K562 (cell line): ENCODE results near the gene OPRL1.
"Not testable (repeated sequence)": the region's sequence is repeated elsewhere in the genome, so short reads cannot be mapped to it uniquely, and the experiment has no call there.

ENCODE experiments used
- ARID2 ChIP-seq: fragments of 450-650 bp; IDR thresholded peaks from 2 replicates; pipeline ENCODE4 v1.6.1; 2017; ENCODE audit warnings: antibody characterized with exemption, mild to moderate bottlenecking
- EGR1 ChIP-seq: fragments of 450-650 bp; conservative IDR thresholded peaks from 2 replicates; pipeline ENCODE4 v1.6.1; 2017; ENCODE audit warnings: mild to moderate bottlenecking
- JUNB ChIP-seq: fragments of 450-650 bp; formaldehyde crosslinking; conservative IDR thresholded peaks from 2 replicates; pipeline ENCODE4 v1.4.0; 2020; ENCODE audit warnings: mild to moderate bottlenecking
- POLR2AphosphoS5 ChIP-seq: IDR thresholded peaks from 2 replicates; pipeline ENCODE4 v1.6.1; 2011; ENCODE audit warnings: mild to moderate bottlenecking, low read depth, low read length, moderate library complexity; ENCODE audit not compliant: control insufficient read depth, insufficient read depth
- TEAD4 ChIP-seq, 2 experiments: sonication (generic) in 1 of 2; formaldehyde crosslinking in 1 of 2; IDR thresholded peaks; 2 replicates each; pipeline versions ENCODE4 v1.6.1 to v1.8.0; 2012 to 2022; ENCODE audit warnings: borderline replicate concordance in 1 of 2, inconsistent platforms in 1 of 2, low read length in 1 of 2, mild to moderate bottlenecking in 1 of 2, missing genetic modification reagents in 1 of 2
- ZFX ChIP-seq: sonication (generic); formaldehyde crosslinking; IDR thresholded peaks from 2 replicates; pipeline ENCODE4 v1.8.0; 2022; ENCODE audit warnings: mild to moderate bottlenecking, missing genetic modification reagents, moderate library complexity
- ZNF23 ChIP-seq: fragments of 250-450 bp; sonication (Bioruptor Pico); IDR thresholded peaks from 2 replicates; pipeline ENCODE4 v1.4.0; 2020; ENCODE audit warnings: mild to moderate bottlenecking
- ZNF282 ChIP-seq: sonication (generic); formaldehyde crosslinking; IDR thresholded peaks from 2 replicates; pipeline ENCODE4 v1.8.1; 2023; ENCODE audit warnings: missing genetic modification reagents
- TF ChIP-seq, protein P1 (sequence below), 3 experiments: IDR thresholded peaks in 2 of 3; conservative IDR thresholded peaks in 1 of 3; 2 replicates each; pipeline ENCODE4 v1.5.1; 2011 to 2012; ENCODE audit warnings: low read length in 3 of 3, mild to moderate bottlenecking in 3 of 3, control low read depth in 2 of 3, improper control_type of control experiment in 1 of 3, inconsistent platforms in 1 of 3, low read depth in 1 of 3, mixed read lengths in 1 of 3, moderate library complexity in 1 of 3; ENCODE audit not compliant: insufficient read depth in 2 of 3
- TF ChIP-seq, protein P2 (sequence below): sonication (generic); formaldehyde crosslinking; IDR thresholded peaks from 2 replicates; pipeline ENCODE4 v1.5.0; 2020; ENCODE audit warnings: missing genetic modification reagents
- TF ChIP-seq, protein P3 (sequence below): fragments of 450-650 bp; IDR thresholded peaks from 2 replicates; pipeline ENCODE4 v1.6.1; 2016; ENCODE audit warnings: borderline replicate concordance
- TF ChIP-seq, protein P4 (sequence below): sonication (generic); IDR thresholded peaks from 2 replicates; pipeline ENCODE4 v1.6.1; 2016

DNA sequence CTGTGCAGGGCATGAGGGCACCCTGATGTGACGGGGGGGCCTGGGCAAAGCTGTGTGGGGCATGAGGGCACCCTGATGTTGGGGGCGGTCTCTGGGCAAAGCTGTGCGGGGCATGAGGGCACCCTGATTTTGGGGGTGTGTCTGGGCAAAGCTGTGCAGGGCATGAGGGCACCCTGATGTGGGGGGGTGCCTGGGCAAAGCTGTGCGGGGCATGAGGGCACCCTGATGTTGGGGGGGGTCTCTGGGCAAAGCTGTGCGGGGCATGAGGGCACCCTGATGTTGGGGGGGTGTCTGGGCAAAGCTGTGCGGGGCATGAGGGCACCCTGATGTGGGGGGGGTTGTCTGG, 37.5 kb downstream of the OPRL1 start:
- TF ChIP-seq, protein P1, sequence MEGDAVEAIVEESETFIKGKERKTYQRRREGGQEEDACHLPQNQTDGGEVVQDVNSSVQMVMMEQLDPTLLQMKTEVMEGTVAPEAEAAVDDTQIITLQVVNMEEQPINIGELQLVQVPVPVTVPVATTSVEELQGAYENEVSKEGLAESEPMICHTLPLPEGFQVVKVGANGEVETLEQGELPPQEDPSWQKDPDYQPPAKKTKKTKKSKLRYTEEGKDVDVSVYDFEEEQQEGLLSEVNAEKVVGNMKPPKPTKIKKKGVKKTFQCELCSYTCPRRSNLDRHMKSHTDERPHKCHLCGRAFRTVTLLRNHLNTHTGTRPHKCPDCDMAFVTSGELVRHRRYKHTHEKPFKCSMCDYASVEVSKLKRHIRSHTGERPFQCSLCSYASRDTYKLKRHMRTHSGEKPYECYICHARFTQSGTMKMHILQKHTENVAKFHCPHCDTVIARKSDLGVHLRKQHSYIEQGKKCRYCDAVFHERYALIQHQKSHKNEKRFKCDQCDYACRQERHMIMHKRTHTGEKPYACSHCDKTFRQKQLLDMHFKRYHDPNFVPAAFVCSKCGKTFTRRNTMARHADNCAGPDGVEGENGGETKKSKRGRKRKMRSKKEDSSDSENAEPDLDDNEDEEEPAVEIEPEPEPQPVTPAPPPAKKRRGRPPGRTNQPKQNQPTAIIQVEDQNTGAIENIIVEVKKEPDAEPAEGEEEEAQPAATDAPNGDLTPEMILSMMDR (IDR thresholded peaks at IDR 0.05 in 2 of 3, conservative IDR thresholded peaks at IDR 0.05 in 1 of 3; ENCODE audit: insufficient read depth in 2 of 3, low read depth in 1 of 3, low read length in 3 of 3), result not testable (repeated sequence)
- TF ChIP-seq, protein P2, sequence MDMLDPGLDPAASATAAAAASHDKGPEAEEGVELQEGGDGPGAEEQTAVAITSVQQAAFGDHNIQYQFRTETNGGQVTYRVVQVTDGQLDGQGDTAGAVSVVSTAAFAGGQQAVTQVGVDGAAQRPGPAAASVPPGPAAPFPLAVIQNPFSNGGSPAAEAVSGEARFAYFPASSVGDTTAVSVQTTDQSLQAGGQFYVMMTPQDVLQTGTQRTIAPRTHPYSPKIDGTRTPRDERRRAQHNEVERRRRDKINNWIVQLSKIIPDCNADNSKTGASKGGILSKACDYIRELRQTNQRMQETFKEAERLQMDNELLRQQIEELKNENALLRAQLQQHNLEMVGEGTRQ (CRISPR knock-in tag), result not testable (repeated sequence)
- not testable (repeated sequence) for TF ChIP-seq TEAD4 (IDR thresholded peaks at IDR 0.05; ENCODE audit: low read length); TEAD4 (CRISPR knock-in tag; IDR thresholded peaks at IDR 0.05; ENCODE audit: borderline replicate concordance); ARID2; ZFX (CRISPR knock-in tag); ZNF23 (CRISPR knock-in tag); EGR1; POLR2AphosphoS5; JUNB (CRISPR knock-in tag); ZNF282 (CRISPR knock-in tag)
- TF ChIP-seq, protein P3, sequence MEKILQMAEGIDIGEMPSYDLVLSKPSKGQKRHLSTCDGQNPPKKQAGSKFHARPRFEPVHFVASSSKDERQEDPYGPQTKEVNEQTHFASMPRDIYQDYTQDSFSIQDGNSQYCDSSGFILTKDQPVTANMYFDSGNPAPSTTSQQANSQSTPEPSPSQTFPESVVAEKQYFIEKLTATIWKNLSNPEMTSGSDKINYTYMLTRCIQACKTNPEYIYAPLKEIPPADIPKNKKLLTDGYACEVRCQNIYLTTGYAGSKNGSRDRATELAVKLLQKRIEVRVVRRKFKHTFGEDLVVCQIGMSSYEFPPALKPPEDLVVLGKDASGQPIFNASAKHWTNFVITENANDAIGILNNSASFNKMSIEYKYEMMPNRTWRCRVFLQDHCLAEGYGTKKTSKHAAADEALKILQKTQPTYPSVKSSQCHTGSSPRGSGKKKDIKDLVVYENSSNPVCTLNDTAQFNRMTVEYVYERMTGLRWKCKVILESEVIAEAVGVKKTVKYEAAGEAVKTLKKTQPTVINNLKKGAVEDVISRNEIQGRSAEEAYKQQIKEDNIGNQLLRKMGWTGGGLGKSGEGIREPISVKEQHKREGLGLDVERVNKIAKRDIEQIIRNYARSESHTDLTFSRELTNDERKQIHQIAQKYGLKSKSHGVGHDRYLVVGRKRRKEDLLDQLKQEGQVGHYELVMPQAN, result not testable (repeated sequence)
- TF ChIP-seq, protein P4, sequence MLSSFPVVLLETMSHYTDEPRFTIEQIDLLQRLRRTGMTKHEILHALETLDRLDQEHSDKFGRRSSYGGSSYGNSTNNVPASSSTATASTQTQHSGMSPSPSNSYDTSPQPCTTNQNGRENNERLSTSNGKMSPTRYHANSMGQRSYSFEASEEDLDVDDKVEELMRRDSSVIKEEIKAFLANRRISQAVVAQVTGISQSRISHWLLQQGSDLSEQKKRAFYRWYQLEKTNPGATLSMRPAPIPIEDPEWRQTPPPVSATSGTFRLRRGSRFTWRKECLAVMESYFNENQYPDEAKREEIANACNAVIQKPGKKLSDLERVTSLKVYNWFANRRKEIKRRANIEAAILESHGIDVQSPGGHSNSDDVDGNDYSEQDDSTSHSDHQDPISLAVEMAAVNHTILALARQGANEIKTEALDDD, result not testable (repeated sequence)
